DOHH2 (cell line): ENCODE data around the gene DNAJC21.

ENCODE experiments used
- CTCF ChIP-seq: fragments of 200-600 bp; sonication (generic); IDR thresholded peaks from one replicate; pipeline ENCODE4 v1.5.1; 2014; ENCODE audit warnings: antibody characterized with exemption, mild to moderate bottlenecking, low read depth, low read length; ENCODE audit not compliant: poor library complexity, severe bottlenecking
- EZH2phosphoT487 ChIP-seq: fragments of 200-600 bp; sonication (generic); IDR thresholded peaks from 2 replicates; pipeline ENCODE4 v1.6.1; 2017; ENCODE audit warnings: borderline replicate concordance, mild to moderate bottlenecking, antibody characterized with exemption, low read length, moderate library complexity, mixed read lengths

GRCh38 chr5:34891981-34892380 lies 37.4 kb upstream of the DNAJC21 start:
- no peak for TF ChIP-seq EZH2phosphoT487
- TF ChIP-seq CTCF: no peak
